ENCODE measurements around the gene DEDD. TPM values are rescaled to one million over a fixed set of nuclear protein-coding genes. Genes with fewer than 3 reads are reported as not detected.

The DEDD gene
- total and polyA plus RNA-seq, 2 of the 13 experiments (the other 11 are each of a cell fraction or from before 2014, with no cell fraction given): 12.6 to 27.8 TPM

DNA sequence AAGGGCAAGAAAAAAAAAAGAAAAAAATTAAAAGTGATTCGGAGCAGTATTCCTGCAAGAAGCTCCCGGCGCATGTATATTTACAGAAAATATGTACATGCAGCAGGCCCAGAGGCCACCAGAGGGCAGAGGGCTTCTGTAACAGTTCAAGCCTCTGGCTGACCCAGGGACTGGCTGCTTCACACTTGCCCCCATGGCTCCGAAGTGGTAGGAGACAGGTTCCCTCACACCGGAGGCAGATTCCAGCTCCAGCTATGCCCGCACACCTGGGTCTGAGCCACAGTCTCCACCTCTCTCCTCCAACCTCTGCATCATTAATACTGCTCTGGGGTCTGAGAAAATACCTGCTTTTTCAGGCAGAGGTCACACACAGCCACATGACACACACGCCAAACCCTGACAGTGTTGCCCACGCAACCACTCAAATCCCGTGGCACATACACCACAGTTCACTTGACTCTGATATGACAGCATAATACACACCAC, 60.5 kb downstream of the DEDD start (continued):
- TF ChIP-seq, protein P1, sequence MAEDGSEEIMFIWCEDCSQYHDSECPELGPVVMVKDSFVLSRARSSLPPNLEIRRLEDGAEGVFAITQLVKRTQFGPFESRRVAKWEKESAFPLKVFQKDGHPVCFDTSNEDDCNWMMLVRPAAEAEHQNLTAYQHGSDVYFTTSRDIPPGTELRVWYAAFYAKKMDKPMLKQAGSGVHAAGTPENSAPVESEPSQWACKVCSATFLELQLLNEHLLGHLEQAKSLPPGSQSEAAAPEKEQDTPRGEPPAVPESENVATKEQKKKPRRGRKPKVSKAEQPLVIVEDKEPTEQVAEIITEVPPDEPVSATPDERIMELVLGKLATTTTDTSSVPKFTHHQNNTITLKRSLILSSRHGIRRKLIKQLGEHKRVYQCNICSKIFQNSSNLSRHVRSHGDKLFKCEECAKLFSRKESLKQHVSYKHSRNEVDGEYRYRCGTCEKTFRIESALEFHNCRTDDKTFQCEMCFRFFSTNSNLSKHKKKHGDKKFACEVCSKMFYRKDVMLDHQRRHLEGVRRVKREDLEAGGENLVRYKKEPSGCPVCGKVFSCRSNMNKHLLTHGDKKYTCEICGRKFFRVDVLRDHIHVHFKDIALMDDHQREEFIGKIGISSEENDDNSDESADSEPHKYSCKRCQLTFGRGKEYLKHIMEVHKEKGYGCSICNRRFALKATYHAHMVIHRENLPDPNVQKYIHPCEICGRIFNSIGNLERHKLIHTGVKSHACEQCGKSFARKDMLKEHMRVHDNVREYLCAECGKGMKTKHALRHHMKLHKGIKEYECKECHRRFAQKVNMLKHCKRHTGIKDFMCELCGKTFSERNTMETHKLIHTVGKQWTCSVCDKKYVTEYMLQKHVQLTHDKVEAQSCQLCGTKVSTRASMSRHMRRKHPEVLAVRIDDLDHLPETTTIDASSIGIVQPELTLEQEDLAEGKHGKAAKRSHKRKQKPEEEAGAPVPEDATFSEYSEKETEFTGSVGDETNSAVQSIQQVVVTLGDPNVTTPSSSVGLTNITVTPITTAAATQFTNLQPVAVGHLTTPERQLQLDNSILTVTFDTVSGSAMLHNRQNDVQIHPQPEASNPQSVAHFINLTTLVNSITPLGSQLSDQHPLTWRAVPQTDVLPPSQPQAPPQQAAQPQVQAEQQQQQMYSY (CRISPR knock-in tag; IDR thresholded peaks at IDR 0.05): no peak
- TF ChIP-seq, protein P2, sequence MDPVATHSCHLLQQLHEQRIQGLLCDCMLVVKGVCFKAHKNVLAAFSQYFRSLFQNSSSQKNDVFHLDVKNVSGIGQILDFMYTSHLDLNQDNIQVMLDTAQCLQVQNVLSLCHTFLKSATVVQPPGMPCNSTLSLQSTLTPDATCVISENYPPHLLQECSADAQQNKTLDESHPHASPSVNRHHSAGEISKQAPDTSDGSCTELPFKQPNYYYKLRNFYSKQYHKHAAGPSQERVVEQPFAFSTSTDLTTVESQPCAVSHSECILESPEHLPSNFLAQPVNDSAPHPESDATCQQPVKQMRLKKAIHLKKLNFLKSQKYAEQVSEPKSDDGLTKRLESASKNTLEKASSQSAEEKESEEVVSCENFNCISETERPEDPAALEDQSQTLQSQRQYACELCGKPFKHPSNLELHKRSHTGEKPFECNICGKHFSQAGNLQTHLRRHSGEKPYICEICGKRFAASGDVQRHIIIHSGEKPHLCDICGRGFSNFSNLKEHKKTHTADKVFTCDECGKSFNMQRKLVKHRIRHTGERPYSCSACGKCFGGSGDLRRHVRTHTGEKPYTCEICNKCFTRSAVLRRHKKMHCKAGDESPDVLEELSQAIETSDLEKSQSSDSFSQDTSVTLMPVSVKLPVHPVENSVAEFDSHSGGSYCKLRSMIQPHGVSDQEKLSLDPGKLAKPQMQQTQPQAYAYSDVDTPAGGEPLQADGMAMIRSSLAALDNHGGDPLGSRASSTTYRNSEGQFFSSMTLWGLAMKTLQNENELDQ (CRISPR knock-in tag; IDR thresholded peaks at IDR 0.05; ENCODE audit: borderline replicate concordance): no peak
- no peak for TF ChIP-seq ZNF567 (CRISPR knock-in tag; IDR thresholded peaks at IDR 0.05; ENCODE audit: borderline replicate concordance)
- no peak for TF ChIP-seq HNRNPUL1 (IDR thresholded peaks at IDR 0.05; ENCODE audit: low read depth, low read length)
- no peak for TF ChIP-seq ZNF709 (CRISPR knock-in tag; IDR thresholded peaks at IDR 0.05)
- 0 out of 2 replicates have a peak, but pooled peaks have one; percentile 39 for TF ChIP-seq ZNF383 (CRISPR knock-in tag; IDR thresholded peaks at IDR 0.05; ENCODE audit: borderline replicate concordance)
- TF ChIP-seq, protein P3, sequence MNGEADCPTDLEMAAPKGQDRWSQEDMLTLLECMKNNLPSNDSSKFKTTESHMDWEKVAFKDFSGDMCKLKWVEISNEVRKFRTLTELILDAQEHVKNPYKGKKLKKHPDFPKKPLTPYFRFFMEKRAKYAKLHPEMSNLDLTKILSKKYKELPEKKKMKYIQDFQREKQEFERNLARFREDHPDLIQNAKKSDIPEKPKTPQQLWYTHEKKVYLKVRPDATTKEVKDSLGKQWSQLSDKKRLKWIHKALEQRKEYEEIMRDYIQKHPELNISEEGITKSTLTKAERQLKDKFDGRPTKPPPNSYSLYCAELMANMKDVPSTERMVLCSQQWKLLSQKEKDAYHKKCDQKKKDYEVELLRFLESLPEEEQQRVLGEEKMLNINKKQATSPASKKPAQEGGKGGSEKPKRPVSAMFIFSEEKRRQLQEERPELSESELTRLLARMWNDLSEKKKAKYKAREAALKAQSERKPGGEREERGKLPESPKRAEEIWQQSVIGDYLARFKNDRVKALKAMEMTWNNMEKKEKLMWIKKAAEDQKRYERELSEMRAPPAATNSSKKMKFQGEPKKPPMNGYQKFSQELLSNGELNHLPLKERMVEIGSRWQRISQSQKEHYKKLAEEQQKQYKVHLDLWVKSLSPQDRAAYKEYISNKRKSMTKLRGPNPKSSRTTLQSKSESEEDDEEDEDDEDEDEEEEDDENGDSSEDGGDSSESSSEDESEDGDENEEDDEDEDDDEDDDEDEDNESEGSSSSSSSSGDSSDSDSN (CRISPR knock-in tag; IDR thresholded peaks at IDR 0.05): peak; percentile 20; the same call in 1 of the 2 replicates
- no peak for TF ChIP-seq SETDB1 (CRISPR knock-in tag; IDR thresholded peaks at IDR 0.05; ENCODE audit: borderline replicate concordance)
- TF ChIP-seq SMAD1 (CRISPR knock-in tag; IDR thresholded peaks at IDR 0.05; ENCODE audit: borderline replicate concordance, low read depth): 0 out of 2 replicates have a peak, but pooled peaks have one; percentile 59
- TF ChIP-seq, protein P4, sequence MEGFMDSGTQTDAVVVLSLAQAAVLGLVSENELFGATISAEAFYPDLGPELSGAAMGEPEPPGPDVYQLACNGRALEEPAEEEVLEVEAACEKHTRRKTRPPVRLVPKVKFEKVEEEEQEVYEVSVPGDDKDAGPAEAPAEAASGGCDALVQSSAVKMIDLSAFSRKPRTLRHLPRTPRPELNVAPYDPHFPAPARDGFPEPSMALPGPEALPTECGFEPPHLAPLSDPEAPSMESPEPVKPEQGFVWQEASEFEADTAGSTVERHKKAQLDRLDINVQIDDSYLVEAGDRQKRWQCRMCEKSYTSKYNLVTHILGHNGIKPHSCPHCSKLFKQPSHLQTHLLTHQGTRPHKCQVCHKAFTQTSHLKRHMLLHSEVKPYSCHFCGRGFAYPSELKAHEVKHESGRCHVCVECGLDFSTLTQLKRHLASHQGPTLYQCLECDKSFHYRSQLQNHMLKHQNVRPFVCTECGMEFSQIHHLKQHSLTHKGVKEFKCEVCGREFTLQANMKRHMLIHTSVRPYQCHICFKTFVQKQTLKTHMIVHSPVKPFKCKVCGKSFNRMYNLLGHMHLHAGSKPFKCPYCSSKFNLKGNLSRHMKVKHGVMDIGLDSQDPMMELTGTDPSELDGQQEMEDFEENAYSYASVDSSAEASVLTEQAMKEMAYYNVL (CRISPR knock-in tag; IDR thresholded peaks at IDR 0.05; ENCODE audit: borderline replicate concordance): no peak
- no peak for TF ChIP-seq ZSCAN25 (CRISPR knock-in tag; IDR thresholded peaks at IDR 0.05)
- TF ChIP-seq PRPF4 (IDR thresholded peaks at IDR 0.05; ENCODE audit: low read depth, low read length, poor library complexity, severe bottlenecking): no peak
- no peak for TF ChIP-seq HOXA5 (CRISPR knock-in tag; IDR thresholded peaks at IDR 0.05)
- TF ChIP-seq ZNF672 (CRISPR knock-in tag; IDR thresholded peaks at IDR 0.05): no peak
- TF ChIP-seq ZBTB1 (CRISPR knock-in tag; IDR thresholded peaks at IDR 0.05; ENCODE audit: borderline replicate concordance): no peak
- TF ChIP-seq, protein P5, sequence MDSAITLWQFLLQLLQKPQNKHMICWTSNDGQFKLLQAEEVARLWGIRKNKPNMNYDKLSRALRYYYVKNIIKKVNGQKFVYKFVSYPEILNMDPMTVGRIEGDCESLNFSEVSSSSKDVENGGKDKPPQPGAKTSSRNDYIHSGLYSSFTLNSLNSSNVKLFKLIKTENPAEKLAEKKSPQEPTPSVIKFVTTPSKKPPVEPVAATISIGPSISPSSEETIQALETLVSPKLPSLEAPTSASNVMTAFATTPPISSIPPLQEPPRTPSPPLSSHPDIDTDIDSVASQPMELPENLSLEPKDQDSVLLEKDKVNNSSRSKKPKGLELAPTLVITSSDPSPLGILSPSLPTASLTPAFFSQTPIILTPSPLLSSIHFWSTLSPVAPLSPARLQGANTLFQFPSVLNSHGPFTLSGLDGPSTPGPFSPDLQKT (CRISPR knock-in tag; IDR thresholded peaks at IDR 0.05; ENCODE audit: borderline replicate concordance): no peak
- no peak for TF ChIP-seq ZNF224 (CRISPR knock-in tag; IDR thresholded peaks at IDR 0.05)
- TF ChIP-seq KDM4B (CRISPR knock-in tag; IDR thresholded peaks at IDR 0.05): no peak

Measured in HepG2 (cell line).